Calu3 (cell line): ENCODE measurements around the gene RGS9. TPM values are rescaled to one million over a fixed set of nuclear protein-coding genes. Genes with fewer than 3 reads are reported as not detected.

Experiments used
- BruUV-seq: library from RNA; stranded (reverse); fragments of 400-500 nt; replicated peaks from 2 replicates; lab custom pipeline; 2021; lab: Mats Ljungman, UMichigan
- CTCF ChIA-PET: fragments of 300-600 bp; sonication (Branson Sonifier 250); formaldehyde crosslinking; loops from one replicate; lab custom pipeline; 2022; ENCODE audit warnings: antibody characterized with exemption; lab: Charles Lee
- DNase-seq: peaks from one replicate; pipeline ENCODE4 v3.0.0; 2022
- H3K27ac Mint-ChIP-seq: one replicate; pipeline ENCODE4 v1.8.0; 2022; ENCODE audit warnings: mixed read lengths; ENCODE audit not compliant: unreplicated experiment
- H3K27me3 Mint-ChIP-seq: one replicate; pipeline ENCODE4 v1.8.0; 2022; ENCODE audit warnings: mixed read lengths; ENCODE audit not compliant: unreplicated experiment
- H3K36me3 Mint-ChIP-seq: one replicate; pipeline ENCODE4 v1.8.0; 2022; ENCODE audit warnings: mild to moderate bottlenecking, moderate library complexity, mixed read lengths; ENCODE audit not compliant: insufficient read depth, unreplicated experiment
- H3K4me1 Mint-ChIP-seq: one replicate; pipeline ENCODE4 v1.8.0; 2022; ENCODE audit warnings: mild to moderate bottlenecking, low read depth, mixed read lengths; ENCODE audit not compliant: unreplicated experiment
- H3K4me3 Mint-ChIP-seq: one replicate; pipeline ENCODE4 v1.8.0; 2022; ENCODE audit warnings: mild to moderate bottlenecking, low read depth, moderate library complexity, mixed read lengths; ENCODE audit not compliant: unreplicated experiment
- H3K9me3 Mint-ChIP-seq: one replicate; pipeline ENCODE4 v1.8.0; 2022; ENCODE audit warnings: low read depth, mixed read lengths; ENCODE audit not compliant: unreplicated experiment
- intact Hi-C: fragments of 100-400 bp; cut with micrococcal nuclease; formaldehyde crosslinking; loops from one replicate; pipeline ENCODE4 v1.10.0; 2022; ENCODE audit not compliant: unreplicated experiment
- total RNA-seq: library from RNA; stranded (reverse); gene quantifications from 2 replicates; pipeline ENCODE4 v1.2.3, GENCODE V29; 2022
- TF ChIP-seq, protein P1 (sequence below): fragments of 200-600 bp; IDR thresholded peaks from one replicate; pipeline ENCODE4 v1.8.0; 2022; ENCODE audit warnings: antibody characterized with exemption; ENCODE audit not compliant: unreplicated experiment

RGS9 gene
- total RNA-seq, 1 experiment from 2014 or later = 0.54 TPM

DNA sequence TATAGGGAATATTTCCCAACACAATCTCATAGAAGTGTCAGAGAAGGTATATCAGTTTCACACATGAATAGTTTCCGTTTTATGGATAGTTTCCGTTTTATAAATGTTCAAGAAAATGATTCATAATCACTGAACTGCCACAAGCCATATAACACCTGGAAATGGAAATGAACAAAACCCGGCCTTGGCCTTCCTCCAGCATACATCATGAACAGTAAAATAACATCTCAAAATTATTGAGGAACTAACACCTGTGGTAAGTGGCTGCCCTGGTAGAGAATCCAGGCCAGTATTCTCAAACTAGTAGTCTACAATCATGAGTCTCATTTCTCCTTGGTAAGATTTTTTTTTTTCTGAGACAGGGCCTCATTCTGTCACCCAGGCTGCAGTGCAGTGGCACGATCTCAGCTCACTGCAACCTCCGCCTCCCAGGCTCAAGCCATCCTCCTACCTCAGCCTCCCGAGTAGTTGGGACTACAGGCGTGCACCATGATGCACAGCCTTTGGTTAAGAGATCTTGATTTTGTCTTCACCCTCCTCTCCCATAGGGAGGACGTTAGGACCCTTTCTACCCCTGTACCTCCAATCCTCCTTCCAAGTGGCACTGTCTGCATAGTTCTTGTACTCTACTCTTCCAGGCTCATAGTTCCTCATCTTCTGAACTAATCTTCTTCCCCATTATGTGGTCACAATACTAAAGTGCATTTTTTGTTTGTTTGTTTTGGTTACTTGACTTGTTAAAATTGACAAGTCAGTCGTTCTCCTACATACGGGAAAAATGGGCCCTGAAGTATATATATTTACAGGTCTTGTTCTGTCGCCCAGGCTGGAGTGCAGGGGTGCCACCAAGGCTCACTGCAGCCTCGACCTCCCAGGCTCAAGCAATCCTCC, 15.0 kb upstream of the RGS9 start:
- Mint-ChIP-seq H3K9me3 (no peaks in the 10 kb centered on the region), H3K36me3 (peaks cover 9% of the 10 kb centered on the region), H3K4me3 (peak overlapping the region; percentile 64), H3K27ac (no peak overlapping the region), H3K4me1 (no peaks in the 10 kb centered on the region), H3K27me3 (peaks cover 5% of the 10 kb centered on the region)
- TF ChIP-seq, protein P1, sequence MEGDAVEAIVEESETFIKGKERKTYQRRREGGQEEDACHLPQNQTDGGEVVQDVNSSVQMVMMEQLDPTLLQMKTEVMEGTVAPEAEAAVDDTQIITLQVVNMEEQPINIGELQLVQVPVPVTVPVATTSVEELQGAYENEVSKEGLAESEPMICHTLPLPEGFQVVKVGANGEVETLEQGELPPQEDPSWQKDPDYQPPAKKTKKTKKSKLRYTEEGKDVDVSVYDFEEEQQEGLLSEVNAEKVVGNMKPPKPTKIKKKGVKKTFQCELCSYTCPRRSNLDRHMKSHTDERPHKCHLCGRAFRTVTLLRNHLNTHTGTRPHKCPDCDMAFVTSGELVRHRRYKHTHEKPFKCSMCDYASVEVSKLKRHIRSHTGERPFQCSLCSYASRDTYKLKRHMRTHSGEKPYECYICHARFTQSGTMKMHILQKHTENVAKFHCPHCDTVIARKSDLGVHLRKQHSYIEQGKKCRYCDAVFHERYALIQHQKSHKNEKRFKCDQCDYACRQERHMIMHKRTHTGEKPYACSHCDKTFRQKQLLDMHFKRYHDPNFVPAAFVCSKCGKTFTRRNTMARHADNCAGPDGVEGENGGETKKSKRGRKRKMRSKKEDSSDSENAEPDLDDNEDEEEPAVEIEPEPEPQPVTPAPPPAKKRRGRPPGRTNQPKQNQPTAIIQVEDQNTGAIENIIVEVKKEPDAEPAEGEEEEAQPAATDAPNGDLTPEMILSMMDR = no peak
- DNase-seq = no peak
- BruUV-seq = TSS peak; percentile 91
- CTCF ChIA-PET = interaction anchor here (0.6 kb wide), 1 partner anchor 203 kb away, joined by 5 read pairs; the partner anchor contains the start of gene LRRC37A3
- intact Hi-C loops = no loop called here

DNA sequence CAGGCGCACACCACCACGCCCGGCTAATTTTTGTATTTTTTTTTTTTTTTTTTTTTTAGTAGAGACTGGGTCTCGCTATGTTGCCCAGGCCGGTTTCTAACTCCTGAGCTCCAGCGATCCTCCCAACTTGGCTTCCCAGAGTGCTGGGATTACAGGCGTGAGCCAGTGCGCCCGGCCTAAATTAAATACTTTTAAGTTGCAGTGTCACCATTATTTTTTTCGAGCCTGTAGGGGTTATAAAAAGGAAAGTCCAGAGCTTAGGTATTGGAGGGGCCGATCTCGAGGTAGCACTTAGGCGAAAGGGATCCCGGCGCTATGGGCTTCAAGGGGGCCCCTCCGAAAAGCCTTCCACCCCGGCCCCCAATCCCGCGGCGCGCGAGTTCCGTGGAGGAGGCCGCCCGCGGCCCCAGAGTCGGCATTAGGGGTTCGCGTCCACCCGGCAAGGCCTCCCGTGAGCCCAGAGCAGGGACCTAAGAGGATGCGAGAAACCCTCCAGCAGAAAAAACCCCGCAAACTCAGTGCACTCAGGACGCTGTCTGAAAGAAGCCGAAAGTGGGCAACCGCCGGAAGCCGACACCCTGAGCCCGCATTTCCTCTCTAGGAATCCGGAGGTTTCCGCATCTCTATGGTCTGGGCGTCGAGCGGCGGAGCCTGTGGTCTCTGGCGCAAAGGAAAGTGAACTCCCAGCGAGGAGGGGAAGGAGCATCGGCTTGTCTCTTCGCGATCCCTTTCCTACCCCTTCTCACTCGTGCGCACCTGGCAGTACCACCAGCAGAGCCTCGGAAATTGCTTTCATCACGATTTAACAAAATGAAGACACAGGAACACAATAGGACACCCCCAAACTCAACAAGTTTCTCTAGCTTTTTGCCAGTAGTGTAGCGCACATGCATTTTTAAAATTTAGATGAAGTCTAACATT, 14.1 kb upstream of the RGS9 start:
- Mint-ChIP-seq H3K4me1 (no peaks in the 10 kb centered on the region), H3K27me3 (peaks cover 15% of the 10 kb centered on the region), H3K27ac (peak overlapping the region; percentile 27), H3K36me3 (peaks cover 9% of the 10 kb centered on the region), H3K4me3 (peak overlapping the region; percentile 64), H3K9me3 (no peaks in the 10 kb centered on the region)
- CTCF ChIA-PET = interaction anchor here (0.6 kb wide), 1 partner anchor 204 kb away, joined by 5 read pairs; the partner anchor contains the start of gene LRRC37A3
- BruUV-seq = no TSS peak
- intact Hi-C loops = no loop called here
- TF ChIP-seq, protein P1 = no peak
- peak; percentile 74 for DNase-seq

DNA sequence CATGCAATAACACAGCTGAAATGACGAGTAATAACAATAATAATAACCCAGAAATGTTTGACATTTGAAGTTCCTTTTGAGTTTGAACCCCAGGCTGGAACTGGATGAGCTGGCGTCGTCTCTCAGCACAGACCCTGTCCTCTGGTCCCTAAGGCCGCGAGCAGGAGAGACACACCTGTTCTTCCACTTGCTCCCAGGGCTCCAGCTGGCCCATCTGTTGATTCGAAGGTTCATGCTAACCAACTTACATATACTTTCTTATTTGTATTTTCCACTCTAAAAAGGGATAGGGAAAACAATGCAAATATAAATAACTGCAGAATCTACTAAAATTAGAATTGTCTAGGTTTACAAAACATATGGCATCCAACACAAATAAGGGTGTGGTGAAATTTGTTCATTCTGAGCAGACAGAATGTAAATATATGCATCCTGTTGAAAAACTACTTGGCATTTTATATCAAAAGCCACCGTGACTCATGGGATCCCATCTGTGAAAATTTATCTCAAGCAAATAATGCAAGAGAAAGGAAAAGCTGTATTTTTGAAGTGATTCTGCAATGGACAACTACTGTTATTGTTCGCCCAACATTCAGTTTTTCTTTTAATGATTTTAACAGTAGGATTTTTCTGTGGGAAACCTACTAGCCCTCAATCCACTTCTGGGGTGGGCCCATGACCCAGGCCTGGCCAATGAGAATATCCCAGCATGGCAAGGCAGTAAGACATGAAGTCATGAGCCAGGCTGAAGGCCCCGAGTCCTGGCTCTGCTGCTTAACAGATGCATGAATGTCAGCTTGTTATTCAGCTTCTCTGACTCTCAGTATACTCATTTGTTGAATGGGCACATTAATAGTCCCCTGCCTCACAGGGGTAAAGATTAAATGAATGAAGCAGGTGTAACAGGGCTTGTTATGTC, 13.2 kb upstream of the RGS9 start:
- Mint-ChIP-seq H3K4me3 (peak overlapping the region; percentile 64), H3K36me3 (peaks cover 9% of the 10 kb centered on the region), H3K9me3 (no peaks in the 10 kb centered on the region), H3K27me3 (peaks cover 24% of the 10 kb centered on the region), H3K27ac (no peak overlapping the region), H3K4me1 (no peaks in the 10 kb centered on the region)
- TF ChIP-seq, protein P1 = no peak
- CTCF ChIA-PET = no interaction called here
- intact Hi-C loops = no loop called here
- no TSS peak for BruUV-seq
- no peak for DNase-seq
